SK-N-MC (cell line): ENCODE measurements around the gene ATP10D.

Source experiments
- DNase-seq: peaks from one replicate; pipeline ENCODE4 v3.0.0-alpha.2; 2011; ENCODE audit warnings: low read depth, low spot score
- H3K27ac ChIP-seq: fragments of 200-600 bp; sonication (generic); 2 replicates; pipeline ENCODE4 v1.5.1; 2016; ENCODE audit warnings: mixed run types
- H3K36me3 ChIP-seq: fragments of 200-600 bp; sonication (generic); 2 replicates; pipeline ENCODE4 v1.6.1; 2017; ENCODE audit warnings: antibody characterized with exemption, low read length, mixed read lengths; ENCODE audit not compliant: insufficient read depth
- H3K4me3 ChIP-seq: fragments of 200-600 bp; sonication (generic); 2 replicates; pipeline ENCODE4 v1.5.1; 2016
- H3K9ac ChIP-seq: fragments of 200-600 bp; sonication (generic); 2 replicates; pipeline ENCODE4 v1.8.0; 2017; ENCODE audit warnings: mixed run types, mixed read lengths; ENCODE audit not compliant: insufficient read length
- H3K9me3 ChIP-seq: fragments of 200-600 bp; sonication (generic); 2 replicates; pipeline ENCODE4 v1.6.1; 2017; ENCODE audit warnings: low read depth, mild to moderate bottlenecking, antibody characterized with exemption, low read length, moderate library complexity, mixed read lengths
- EZH2 ChIP-seq: fragments of 200-600 bp; sonication (generic); IDR thresholded peaks from one replicate; pipeline ENCODE4 v1.6.1; 2017; ENCODE audit warnings: antibody characterized with exemption
- FOXP2 ChIP-seq: optimal IDR thresholded peaks from 2 replicates; pipeline ENCODE3; 2011; ENCODE audit warnings: mild to moderate bottlenecking, moderate library complexity; ENCODE audit not compliant: insufficient read depth; ENCODE audit errors: extremely low read length, control extremely low read depth
- POLR2AphosphoS5 ChIP-seq: IDR thresholded peaks from 2 replicates; pipeline ENCODE4 v1.6.1; 2012; ENCODE audit warnings: mild to moderate bottlenecking, low read depth, low read length, borderline replicate concordance

The ATP10D gene

GRCh38 chr4:47485047-47485692, at the start of gene ATP10D:
ATP10D (plus strand) TSS chr4:47485275; CDS start chr4:47512541, 27,266 bp downstream.
- Histone ChIP-seq H3K9ac (peak within 1 kb of the TSS; percentile 63), H3K9me3 (no peaks in the 10 kb centered on the region; the same call in 1 of the 2 replicates), H3K4me3 (peak within 1 kb of the TSS; percentile 82), H3K36me3 (no peaks in the 10 kb centered on the region), H3K27ac (no peak within 1 kb of the TSS; the same call in 1 of the 2 replicates)
- peak; percentile 35 for DNase-seq
- peak; percentile 83 for TF ChIP-seq POLR2AphosphoS5
- TF ChIP-seq EZH2, result no peak
- TF ChIP-seq FOXP2, result no peak

GRCh38 chr4:47442980-47443379, 42.1 kb upstream of the ATP10D start:
- no peak overlapping the region for H3K27ac ChIP-seq
- H3K9me3 ChIP-seq, result no peaks in the 10 kb centered on the region
- DNase-seq, result no peak

GRCh38 chr4:47444031-47444430, 41.0 kb upstream of the ATP10D start:
- H3K27ac ChIP-seq, result no peak overlapping the region
- no peak for DNase-seq

More at GRCh38 chr4:47442980-47443379, 42.1 kb upstream of the ATP10D start:
- TF ChIP-seq FOXP2, result no peak
- no peak for TF ChIP-seq POLR2AphosphoS5
- no peak for TF ChIP-seq EZH2
- H3K36me3 ChIP-seq, result no peaks in the 10 kb centered on the region
- no peak overlapping the region for H3K4me3 ChIP-seq
- no peak overlapping the region for H3K9ac ChIP-seq

GRCh38 chr4:47451657-47452056, 33.4 kb upstream of the ATP10D start:
- no peak for DNase-seq
- H3K36me3 ChIP-seq, result peaks cover 22% of the 10 kb centered on the region; the same call in 1 of the 2 replicates
- H3K27ac ChIP-seq, result no peak overlapping the region
- no peak overlapping the region for H3K9ac ChIP-seq
- no peaks in the 10 kb centered on the region for H3K9me3 ChIP-seq
- no peak overlapping the region for H3K4me3 ChIP-seq
- no peak for TF ChIP-seq FOXP2
- TF ChIP-seq EZH2, result no peak
- no peak for TF ChIP-seq POLR2AphosphoS5

More at GRCh38 chr4:47444031-47444430, 41.0 kb upstream of the ATP10D start:
- Histone ChIP-seq H3K9ac (no peak overlapping the region), H3K4me3 (no peak overlapping the region), H3K36me3 (no peaks in the 10 kb centered on the region), H3K9me3 (no peaks in the 10 kb centered on the region)
- TF ChIP-seq EZH2, result no peak
- TF ChIP-seq POLR2AphosphoS5, result no peak
- TF ChIP-seq FOXP2, result no peak

GRCh38 chr4:47462799-47463234, 22.3 kb upstream of the ATP10D start:
- Histone ChIP-seq H3K36me3 (peaks cover 15% of the 10 kb centered on the region), H3K27ac (no peak overlapping the region), H3K9ac (peak overlapping the region; percentile 77), H3K4me3 (peak overlapping the region; percentile 93), H3K9me3 (no peaks in the 10 kb centered on the region)
- no peak for DNase-seq
- TF ChIP-seq FOXP2 (no peak), POLR2AphosphoS5 (no peak), EZH2 (no peak)

GRCh38 chr4:47463235-47463956, 21.7 kb upstream of the ATP10D start, which contains the start of gene COMMD8:
COMMD8 (minus strand) TSS chr4:47463702; CDS start chr4:47463651, 51 bp downstream.
- Histone ChIP-seq H3K27ac (no peak within 1 kb of the TSS), H3K4me3 (peak within 1 kb of the TSS; percentile 93), H3K9ac (peak within 1 kb of the TSS; percentile 77), H3K9me3 (no peaks in the 10 kb centered on the region), H3K36me3 (peaks cover 15% of the 10 kb centered on the region)
- peak; percentile 85 for TF ChIP-seq POLR2AphosphoS5
- no peak for TF ChIP-seq FOXP2
- peak; percentile 78 for DNase-seq

GRCh38 chr4:47465004-47465403, 20.1 kb upstream of the ATP10D start:
- Histone ChIP-seq H3K4me3 (no peak overlapping the region), H3K27ac (no peak overlapping the region), H3K36me3 (peaks cover 1% of the 10 kb centered on the region), H3K9me3 (no peaks in the 10 kb centered on the region), H3K9ac (no peak overlapping the region)
- no peak for DNase-seq
- TF ChIP-seq EZH2, result no peak
- TF ChIP-seq POLR2AphosphoS5, result no peak
- TF ChIP-seq FOXP2, result no peak

- H3K9me3 ChIP-seq, result no peaks in the 10 kb centered on the region
- no peak overlapping the region for H3K9ac ChIP-seq
- H3K4me3 ChIP-seq, result no peak overlapping the region
- no peak for DNase-seq
- no peak overlapping the region for H3K27ac ChIP-seq
- TF ChIP-seq POLR2AphosphoS5 (no peak), FOXP2 (no peak), EZH2 (no peak)
- no peaks in the 10 kb centered on the region for H3K36me3 ChIP-seq
Observed at GRCh38 chr4:47466056-47466785, 18.9 kb upstream of the ATP10D start.
